ENCODE measurements around the gene SLIT3. TPM values are rescaled to one million over a fixed set of nuclear protein-coding genes. Genes with fewer than 3 reads are reported as not detected.

The SLIT3 gene
- total RNA-seq, 1 donor from 2014 or later = 56.6 TPM

GRCh38 chr5:168752416-168753190 lies 548.3 kb downstream of the SLIT3 start:
- no peak overlapping the region for H3K4me3 Mint-ChIP-seq
- peaks cover 35% of the 10 kb centered on the region for H3K27me3 Mint-ChIP-seq
- H3K4me1 Mint-ChIP-seq (ENCODE audit: unreplicated experiment) = peaks cover 6% of the 10 kb centered on the region
- H3K36me3 Mint-ChIP-seq = peaks cover 21% of the 10 kb centered on the region
- TF ChIP-seq CTCF (conservative IDR thresholded peaks at IDR 0.05) = no peak
- no peak overlapping the region for H3K27ac Mint-ChIP-seq
- no peaks in the 10 kb centered on the region for H3K9me3 Mint-ChIP-seq
- DNase-seq (ENCODE audit: extremely low spot score, unreplicated experiment) = no peak

GRCh38 chr5:168752012-168752411 lies 548.9 kb downstream of the SLIT3 start:
- Mint-ChIP-seq H3K9me3 (no peaks in the 10 kb centered on the region), H3K27me3 (peaks cover 37% of the 10 kb centered on the region), H3K36me3 (peaks cover 24% of the 10 kb centered on the region), H3K27ac (no peak overlapping the region), H3K4me3 (no peak overlapping the region), H3K4me1 (ENCODE audit: unreplicated experiment) (peaks cover 9% of the 10 kb centered on the region)
- DNase-seq (ENCODE audit: extremely low spot score, unreplicated experiment) = no peak
- no peak for TF ChIP-seq CTCF (conservative IDR thresholded peaks at IDR 0.05)

- Mint-ChIP-seq H3K27me3 (peaks cover 39% of the 10 kb centered on the region), H3K9me3 (no peaks in the 10 kb centered on the region), H3K4me3 (no peak overlapping the region), H3K36me3 (peaks cover 27% of the 10 kb centered on the region), H3K27ac (no peak overlapping the region), H3K4me1 (ENCODE audit: unreplicated experiment) (peaks cover 4% of the 10 kb centered on the region)
- no peak for DNase-seq (ENCODE audit: extremely low spot score, unreplicated experiment)
- TF ChIP-seq CTCF (conservative IDR thresholded peaks at IDR 0.05) = no peak
Measured at GRCh38 chr5:168750926-168751325, 550.0 kb downstream of the SLIT3 start.

- H3K36me3 Mint-ChIP-seq = peaks cover 32% of the 10 kb centered on the region
- H3K4me3 Mint-ChIP-seq = no peak overlapping the region
- no peaks in the 10 kb centered on the region for H3K9me3 Mint-ChIP-seq
- no peak for TF ChIP-seq CTCF (conservative IDR thresholded peaks at IDR 0.05)
- peaks cover 39% of the 10 kb centered on the region for H3K27me3 Mint-ChIP-seq
- DNase-seq (ENCODE audit: extremely low spot score, unreplicated experiment) = no peak
- H3K27ac Mint-ChIP-seq = no peak overlapping the region
- H3K4me1 Mint-ChIP-seq (ENCODE audit: unreplicated experiment) = peaks cover 4% of the 10 kb centered on the region
Measured at GRCh38 chr5:168749391-168750100, 551.4 kb downstream of the SLIT3 start.

GRCh38 chr5:168747987-168748777 lies 552.8 kb downstream of the SLIT3 start:
- Mint-ChIP-seq H3K4me3 (no peak overlapping the region), H3K9me3 (no peaks in the 10 kb centered on the region), H3K27me3 (peaks cover 35% of the 10 kb centered on the region), H3K36me3 (peaks cover 39% of the 10 kb centered on the region), H3K4me1 (ENCODE audit: unreplicated experiment) (peaks cover 4% of the 10 kb centered on the region), H3K27ac (no peak overlapping the region)
- DNase-seq (ENCODE audit: extremely low spot score, unreplicated experiment) = no peak
- TF ChIP-seq CTCF (conservative IDR thresholded peaks at IDR 0.05) = peak; percentile 81
